ENCODE measurements around the gene PSKH1.

PSKH1 gene

GRCh38 chr16:67893743-67894399 lies 817 bp downstream of the PSKH1 start:
- TF ChIP-seq ESRRG (CRISPR knock-in tag; IDR thresholded peaks at IDR 0.05) (no peak), PPARA (CRISPR knock-in tag; IDR thresholded peaks at IDR 0.05; ENCODE audit: borderline replicate concordance) (no peak), POU6F1 (CRISPR knock-in tag; IDR thresholded peaks at IDR 0.05; ENCODE audit: borderline replicate concordance, low read depth) (no peak), ZNF565 (CRISPR knock-in tag; conservative IDR thresholded peaks at IDR 0.05; ENCODE audit: low read depth) (no peak), RARB (CRISPR knock-in tag; IDR thresholded peaks at IDR 0.05) (no peak), TCF4 (CRISPR knock-in tag; IDR thresholded peaks at IDR 0.05; ENCODE audit: borderline replicate concordance) (no peak), CSDC2 (CRISPR knock-in tag; IDR thresholded peaks at IDR 0.05) (no peak), ARNTL (CRISPR knock-in tag; IDR thresholded peaks at IDR 0.05; ENCODE audit: borderline replicate concordance, low read depth) (no peak), CREB5 (CRISPR knock-in tag; IDR thresholded peaks at IDR 0.05; ENCODE audit: low read depth) (no peak), ZNF70 (CRISPR knock-in tag; IDR thresholded peaks at IDR 0.05) (no peak), PATZ1 (CRISPR knock-in tag; IDR thresholded peaks at IDR 0.05; ENCODE audit: borderline replicate concordance) (no peak), ZC3H10 (CRISPR knock-in tag; IDR thresholded peaks at IDR 0.05) (no peak)
- ATAC-seq = no peak

- ATAC-seq = no peak
- TF ChIP-seq CSRNP3 (CRISPR knock-in tag; IDR thresholded peaks at IDR 0.05) (no peak), ARNTL (CRISPR knock-in tag; IDR thresholded peaks at IDR 0.05; ENCODE audit: borderline replicate concordance, low read depth) (no peak), ZC3H10 (CRISPR knock-in tag; IDR thresholded peaks at IDR 0.05) (no peak), ESRRG (CRISPR knock-in tag; IDR thresholded peaks at IDR 0.05) (no peak), ZFP30 (CRISPR knock-in tag; IDR thresholded peaks at IDR 0.05) (no peak), TSHZ2 (CRISPR knock-in tag; IDR thresholded peaks at IDR 0.05) (no peak), ZNF565 (CRISPR knock-in tag; conservative IDR thresholded peaks at IDR 0.05; ENCODE audit: low read depth) (no peak), OSR1 (CRISPR knock-in tag; IDR thresholded peaks at IDR 0.05) (no peak), RARB (CRISPR knock-in tag; IDR thresholded peaks at IDR 0.05) (no peak), POU6F1 (CRISPR knock-in tag; IDR thresholded peaks at IDR 0.05; ENCODE audit: borderline replicate concordance, low read depth) (no peak), CSDC2 (CRISPR knock-in tag; IDR thresholded peaks at IDR 0.05) (no peak), SNAI2 (CRISPR knock-in tag; IDR thresholded peaks at IDR 0.05) (no peak), TCF4 (CRISPR knock-in tag; IDR thresholded peaks at IDR 0.05; ENCODE audit: borderline replicate concordance) (no peak), ISL1 (CRISPR knock-in tag; IDR thresholded peaks at IDR 0.05) (no peak), GLIS3 (CRISPR knock-in tag; IDR thresholded peaks at IDR 0.05) (no peak), ZNF8 (CRISPR knock-in tag; IDR thresholded peaks at IDR 0.05) (no peak), ZFP3 (CRISPR knock-in tag; IDR thresholded peaks at IDR 0.05) (no peak), TOX (CRISPR knock-in tag; IDR thresholded peaks at IDR 0.05; ENCODE audit: borderline replicate concordance) (no peak), PATZ1 (CRISPR knock-in tag; IDR thresholded peaks at IDR 0.05; ENCODE audit: borderline replicate concordance) (no peak)
Measured at GRCh38 chr16:67897231-67897630, 4.2 kb downstream of the PSKH1 start.
